DMS 273 treated with DMSO at 0.1 percent for 48 hours (cell line): ENCODE results near the gene FAM170B.

Experiments
- DNase-seq: peaks from one replicate; lab custom pipeline; 2025; lab: John Stamatoyannopoulos, UW

FAM170B gene

DNA sequence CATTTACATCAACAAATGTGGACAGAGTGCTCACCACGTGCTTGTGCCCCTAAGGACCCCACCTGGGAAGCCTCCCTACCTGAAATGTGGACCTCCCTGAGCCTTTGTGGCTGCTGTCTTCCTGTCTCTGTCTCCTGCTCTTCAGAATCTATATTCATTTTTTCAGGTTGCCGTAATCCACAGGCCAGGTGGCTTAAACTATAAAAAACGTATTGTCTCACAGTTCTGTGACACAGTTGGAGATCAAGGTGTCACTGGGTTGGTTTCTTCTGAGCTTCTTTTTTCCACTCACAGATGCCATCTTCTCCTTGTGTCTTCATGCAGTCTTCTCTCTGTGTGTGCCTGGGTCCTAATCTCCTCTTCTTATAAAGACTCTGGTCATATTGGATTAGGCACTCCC, 12.9 kb downstream of the FAM170B start:
- no peak for DNase-seq

DNA sequence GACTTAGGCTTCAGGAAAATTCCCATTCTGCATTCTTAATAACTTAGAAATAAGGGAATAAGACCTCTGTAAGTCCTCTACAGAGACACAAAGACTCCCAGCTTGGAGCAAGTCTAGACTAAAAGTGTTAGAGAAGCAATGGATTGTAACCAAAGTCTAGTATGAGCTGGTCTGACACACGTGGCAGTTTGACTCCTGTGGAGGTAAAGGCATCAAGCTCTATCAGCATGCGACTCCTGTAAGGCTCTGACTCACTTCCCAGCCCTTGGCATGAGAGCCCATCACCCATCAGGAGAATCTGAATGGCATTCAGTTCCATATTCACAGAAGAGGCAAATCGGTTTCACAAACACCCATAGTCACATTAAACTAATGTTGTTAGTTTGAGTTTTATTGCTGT, 14.1 kb downstream of the FAM170B start:
- DNase-seq, result no peak

DNA sequence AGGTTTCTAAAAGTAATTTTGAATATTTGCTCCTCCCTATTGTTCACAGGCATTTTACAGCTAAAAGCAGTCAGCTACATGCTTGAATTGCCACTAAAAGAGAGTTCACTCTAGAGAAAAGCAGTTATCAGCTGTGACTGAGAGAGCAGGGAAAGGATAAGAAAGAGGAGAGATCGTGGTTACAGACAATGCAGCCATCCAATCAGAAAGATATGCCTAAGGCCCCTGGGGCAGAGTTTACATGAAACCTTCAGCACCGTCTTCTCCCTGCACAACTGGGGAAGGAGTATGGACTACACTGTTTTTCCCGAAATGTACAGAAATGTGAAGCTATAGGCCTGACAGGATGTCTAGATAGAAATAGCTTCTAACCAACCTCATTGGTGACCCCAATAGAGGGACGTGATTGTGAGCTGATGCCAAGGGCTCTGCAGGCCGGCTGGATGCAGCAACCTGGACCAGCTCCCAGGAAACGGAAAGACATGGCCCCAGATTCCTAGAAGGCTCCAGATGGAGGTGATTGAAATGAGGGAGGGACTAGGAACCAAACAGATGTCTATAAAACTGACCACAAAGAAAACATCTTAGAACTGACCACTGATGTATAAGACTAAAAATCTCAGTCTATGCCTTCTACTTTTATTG, 15.3 kb downstream of the FAM170B start:
- no peak for DNase-seq

DNA sequence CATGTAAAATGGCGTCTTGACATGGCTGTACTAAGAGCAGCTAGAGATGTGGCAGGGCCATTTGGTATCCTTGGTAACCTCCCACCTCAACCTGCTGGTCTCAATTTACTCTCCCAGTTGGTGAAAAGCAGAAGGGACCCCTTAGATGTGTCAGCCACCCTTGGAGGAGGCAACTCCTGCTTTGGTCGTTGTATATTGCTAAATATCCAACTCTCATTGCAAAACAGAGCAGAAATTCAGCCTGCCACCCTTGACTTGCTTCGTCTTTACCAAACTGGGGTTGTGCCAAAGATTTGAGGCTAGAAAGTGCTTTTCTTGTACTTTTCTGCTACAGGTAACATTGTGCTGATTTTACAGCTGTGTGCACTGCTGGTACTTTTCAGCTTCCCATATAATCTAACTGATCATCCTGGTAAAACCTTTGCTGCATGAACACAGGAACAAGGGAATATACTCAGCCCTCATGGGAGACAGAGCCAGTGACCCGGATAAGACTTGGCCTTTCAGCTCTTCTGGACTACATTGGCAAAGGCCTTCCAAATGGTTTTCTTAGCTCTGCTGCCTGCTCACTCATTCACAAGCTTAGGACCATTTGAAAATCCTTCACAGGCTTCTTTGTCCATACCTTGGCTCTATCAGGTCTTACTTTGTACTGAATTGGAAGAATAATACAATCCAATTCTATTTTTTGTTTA, 16.3 kb downstream of the FAM170B start:
- DNase-seq, result no peak

DNA sequence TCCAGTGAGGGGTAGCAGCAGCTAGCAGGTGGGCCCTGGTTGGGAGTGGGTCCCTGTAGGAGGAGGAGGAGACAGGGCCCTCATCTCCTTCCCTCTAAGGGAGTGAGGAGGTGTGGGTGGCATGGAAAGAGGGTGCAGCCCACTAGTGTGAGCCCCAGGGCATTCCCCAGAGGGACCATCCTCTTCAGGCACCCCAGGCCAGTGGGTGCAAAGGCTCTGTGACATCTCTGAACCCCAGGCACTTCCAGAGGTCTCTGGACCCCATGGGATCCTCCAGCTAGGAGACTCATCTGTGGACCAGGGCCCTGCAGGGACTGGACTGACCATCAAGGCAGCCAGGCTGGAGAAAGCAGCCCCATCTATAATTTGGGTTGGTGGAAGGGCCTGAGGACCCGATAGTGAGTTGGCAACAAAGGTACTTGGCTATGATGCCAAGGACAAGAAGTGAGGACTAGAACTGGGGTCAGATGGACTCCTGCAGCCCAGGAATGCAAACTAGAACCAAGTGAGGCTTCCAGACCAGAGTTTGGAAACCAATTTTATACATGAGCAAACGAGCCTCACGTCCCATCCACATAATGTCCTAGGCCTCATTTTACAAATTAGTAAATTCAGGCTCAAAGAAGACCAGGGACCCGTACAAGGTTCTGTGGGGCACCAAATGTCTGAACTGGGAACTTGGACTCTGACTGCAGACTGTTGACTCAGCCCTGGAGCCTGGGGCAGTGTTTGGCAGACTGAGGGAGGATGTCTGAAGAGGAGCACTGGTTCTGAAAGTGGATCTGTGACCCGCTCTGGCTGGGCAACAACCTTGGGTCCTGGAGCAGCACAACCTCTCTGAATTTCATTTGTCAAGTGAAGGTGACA, 17.1 kb downstream of the FAM170B start:
- no peak for DNase-seq

DNA sequence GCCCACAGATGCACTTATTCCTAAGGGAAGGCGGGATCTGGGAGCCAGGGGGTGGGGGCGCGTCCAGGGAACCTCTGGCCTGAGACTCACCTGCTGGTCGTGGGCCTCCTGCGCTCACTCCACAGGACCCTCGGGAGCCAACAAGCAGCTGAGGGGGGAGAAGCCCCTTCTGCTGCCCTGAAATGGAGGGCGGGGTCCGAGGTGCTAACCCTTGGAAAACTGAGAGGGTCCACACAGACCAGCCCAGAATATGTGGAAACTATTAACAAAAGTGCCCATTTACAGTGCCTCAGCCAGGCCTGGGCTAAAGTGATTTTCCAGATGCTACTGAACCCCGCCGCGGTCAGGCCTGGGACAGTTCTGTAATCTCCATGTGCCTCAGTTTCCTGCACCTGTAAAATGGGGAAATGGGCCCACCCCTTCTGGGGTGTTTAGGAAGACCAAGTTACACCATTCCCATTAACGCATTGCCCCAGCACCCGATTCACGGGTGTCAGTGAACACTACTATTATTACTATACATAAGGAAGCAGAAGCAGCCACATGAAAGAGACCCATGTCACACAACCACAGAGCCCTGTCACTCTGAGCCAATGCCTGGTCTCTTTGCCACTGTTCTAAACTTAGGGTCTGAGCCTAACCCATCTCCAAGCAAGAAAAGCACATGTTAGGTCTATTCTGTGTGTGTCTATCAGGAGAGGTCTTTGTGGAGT, 17.9 kb downstream of the FAM170B start:
- no peak for DNase-seq

DNA sequence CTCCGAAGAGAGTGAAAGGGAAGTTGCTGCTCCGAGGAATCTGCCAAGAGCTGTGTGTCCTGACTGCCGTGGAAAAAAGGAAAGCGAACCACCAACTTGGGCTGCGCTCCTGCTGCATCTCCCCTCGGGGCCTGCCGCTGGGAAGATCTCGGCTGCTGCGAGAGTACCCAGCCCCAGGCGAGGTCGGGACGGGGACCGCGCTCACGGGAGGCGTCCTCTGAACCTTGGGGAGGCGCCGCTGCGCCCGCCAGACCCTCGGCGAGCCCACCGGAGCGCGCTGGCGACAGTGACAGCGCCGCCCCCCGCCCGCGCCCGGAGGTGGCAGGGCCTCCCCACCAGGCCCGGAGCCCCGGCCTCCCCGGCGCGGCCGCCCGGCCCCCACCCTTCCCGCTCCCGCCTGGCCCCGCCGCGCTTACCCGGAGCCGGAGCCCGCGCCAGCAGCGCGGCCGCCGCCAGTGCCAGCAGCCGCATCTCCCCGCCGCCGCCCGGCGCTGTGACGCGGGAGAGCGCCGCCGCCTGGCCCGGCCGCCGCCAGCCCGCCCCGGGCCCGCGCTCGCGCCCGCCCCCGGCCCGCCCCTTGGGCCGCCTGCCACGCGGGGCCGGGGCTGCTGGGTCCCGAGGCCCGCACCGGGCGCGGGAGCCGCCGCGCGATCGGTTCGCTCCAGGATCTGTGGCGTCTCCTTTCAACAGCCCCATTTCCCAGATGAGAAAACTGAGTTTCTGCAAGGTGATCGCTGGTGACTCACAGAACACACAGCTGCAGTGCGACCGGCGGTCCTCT, 18.6 kb downstream of the FAM170B start, which contains the start of gene VSTM4:
Gene VSTM4 (minus strand): TSS at position 508 of the 781 bp plus-strand sequence. CDS start 37 bp downstream, at position 471.
- DNase-seq, result no peak

DNA sequence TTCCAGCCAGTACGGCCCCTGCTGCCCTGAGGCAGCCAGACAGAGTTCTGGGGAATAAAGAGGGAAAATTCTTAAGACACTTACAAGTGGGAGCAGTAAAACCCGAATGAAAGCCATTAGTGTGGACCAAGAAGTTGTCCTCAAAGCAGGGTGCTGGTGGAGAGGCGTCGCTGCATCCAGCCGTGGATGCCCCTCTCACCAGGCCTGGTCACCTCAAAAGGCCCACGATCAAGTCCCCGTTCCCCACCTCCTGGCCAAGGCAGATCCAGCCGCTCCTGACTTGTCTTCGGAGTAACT, 19.2 kb downstream of the FAM170B start:
- DNase-seq, result no peak

DNA sequence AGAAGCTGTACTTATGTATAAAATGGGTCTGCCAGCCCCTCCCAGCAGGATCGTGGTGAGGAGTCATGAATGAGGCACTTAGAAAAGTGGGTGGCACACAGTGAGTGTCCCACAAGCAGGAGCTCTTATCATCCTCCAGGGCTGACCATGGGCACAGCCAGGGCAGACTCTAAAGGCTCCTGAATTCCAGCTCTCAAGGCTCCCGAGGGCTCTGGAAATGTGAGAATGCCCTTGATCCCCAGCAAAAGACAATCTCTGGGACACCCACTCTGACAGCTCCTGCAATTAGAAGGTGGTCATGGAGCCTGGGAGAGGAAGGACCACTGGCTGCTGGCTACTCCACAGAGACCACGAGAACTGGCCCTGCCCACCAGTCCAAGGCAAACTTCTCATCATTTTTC, 20.1 kb downstream of the FAM170B start:
- DNase-seq, result no peak

DNA sequence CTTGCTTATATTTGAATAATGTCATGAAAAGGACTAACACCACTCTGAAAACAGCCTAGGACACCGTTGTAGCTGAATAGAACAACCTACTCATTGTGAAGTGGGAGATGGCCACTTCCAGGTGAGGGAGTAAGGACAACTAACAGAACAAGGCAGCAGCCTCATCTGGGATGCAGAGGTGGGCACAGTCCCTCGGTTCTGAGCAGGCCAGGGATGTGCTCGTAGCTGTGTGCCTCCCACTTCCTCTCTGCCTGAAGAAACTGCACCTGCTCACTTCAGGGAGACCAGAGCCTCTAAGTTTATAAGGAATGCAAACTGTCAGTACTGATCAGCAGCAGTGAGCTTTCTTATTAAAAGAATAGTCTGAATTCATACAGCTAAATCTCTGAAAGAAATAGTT, 21.0 kb downstream of the FAM170B start:
- no peak for DNase-seq

DNA sequence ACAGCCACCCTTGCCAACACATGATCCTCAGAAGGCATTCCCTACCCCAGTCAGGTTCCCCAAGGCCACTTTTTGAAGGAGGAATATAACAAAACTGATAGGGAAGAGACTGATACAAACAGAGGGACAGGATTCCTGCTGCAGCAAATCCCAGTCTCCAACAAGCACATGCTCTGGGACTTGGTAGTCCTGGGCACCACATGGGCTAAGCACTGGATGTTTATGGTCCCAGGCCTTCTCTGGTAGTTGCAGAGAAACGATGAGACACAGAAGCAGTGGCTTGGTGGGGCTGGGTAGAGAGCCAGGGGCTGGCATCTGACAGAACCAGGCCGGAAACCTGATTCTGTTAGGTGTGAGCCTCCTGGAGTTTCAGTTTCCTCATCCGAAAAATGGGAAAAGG, 21.7 kb downstream of the FAM170B start:
- no peak for DNase-seq

DNA sequence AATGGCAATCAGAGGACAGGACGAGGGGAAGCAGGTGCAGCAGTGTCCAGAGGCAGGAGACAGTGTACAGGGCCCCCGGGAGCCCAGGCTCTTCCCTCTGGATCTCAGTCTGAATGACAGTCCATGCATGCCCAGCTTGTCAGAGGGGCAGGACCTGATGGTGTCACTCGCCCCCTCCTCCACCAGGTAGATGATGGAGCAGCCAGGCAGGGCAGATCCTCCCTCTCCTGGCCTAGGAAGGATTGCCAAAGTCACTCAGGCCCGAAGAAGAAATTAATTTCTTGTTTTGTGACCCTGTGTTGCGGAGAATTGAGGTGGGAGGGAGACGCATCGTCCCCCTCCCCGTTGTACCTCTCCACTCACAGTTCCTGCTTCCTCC, 22.5 kb downstream of the FAM170B start:
- no peak for DNase-seq

DNA sequence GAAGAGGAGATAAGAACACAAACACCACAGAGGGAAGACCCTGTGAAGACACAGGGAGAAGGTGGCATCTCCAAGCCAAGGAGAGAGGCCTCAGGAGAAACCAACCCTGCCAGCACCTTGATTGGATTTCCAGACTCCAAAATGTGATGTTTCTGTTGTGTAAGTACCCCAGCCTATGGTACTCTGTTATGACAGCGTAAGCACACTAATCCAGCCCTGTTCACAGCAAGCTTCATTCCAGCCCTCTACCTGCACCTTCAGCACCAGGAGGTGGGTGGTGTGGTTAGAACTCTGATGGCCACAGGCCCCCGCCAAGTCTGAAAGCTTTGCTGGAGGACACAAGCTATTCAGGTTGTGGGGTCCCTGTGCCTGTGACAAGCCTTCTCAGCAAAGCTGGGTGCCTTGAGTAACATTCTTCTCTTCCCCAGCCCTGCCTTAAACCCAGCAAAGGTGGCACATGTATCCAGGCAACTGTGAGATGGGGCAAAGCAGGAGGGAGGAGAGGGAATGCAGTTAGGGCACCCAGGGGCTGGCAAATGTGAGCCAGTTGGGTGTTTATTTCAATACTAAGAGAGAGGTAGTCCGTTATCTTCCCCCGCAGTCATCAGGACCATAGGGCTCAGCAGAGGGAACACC, 23.0 kb downstream of the FAM170B start:
- no peak for DNase-seq

DNA sequence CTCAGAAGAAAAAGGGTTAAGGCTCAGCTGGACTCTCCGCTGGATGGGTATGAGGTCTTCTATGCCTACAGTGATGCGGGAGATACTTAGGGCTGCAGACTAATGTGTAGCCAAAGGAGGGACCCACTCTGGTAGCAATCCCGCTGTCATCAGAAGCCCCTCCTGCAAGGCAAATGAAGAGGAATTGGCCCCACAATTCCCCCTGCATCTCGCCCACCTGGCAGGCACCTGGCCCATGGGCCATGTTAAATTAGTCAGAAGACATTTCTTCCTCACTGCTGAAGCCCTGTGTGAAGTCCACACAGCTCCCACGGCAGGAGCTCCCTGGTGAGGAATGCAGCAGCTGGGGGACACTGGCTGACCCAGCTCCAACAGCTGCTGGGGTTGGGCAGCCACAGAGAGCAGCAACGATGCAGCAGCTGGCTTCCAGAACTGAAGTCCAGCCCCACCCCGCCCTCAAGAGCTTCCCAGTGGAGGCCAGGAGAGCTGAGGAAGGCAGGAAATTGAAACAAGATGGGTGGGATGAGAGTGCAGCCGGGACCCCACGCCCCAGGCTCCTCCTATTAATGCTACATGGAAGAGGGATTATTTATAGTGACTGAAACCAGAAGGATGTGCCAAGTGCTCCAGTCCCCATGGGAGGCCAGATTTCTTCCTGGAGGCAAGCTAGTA, 24.0 kb downstream of the FAM170B start:
- DNase-seq, result no peak

DNA sequence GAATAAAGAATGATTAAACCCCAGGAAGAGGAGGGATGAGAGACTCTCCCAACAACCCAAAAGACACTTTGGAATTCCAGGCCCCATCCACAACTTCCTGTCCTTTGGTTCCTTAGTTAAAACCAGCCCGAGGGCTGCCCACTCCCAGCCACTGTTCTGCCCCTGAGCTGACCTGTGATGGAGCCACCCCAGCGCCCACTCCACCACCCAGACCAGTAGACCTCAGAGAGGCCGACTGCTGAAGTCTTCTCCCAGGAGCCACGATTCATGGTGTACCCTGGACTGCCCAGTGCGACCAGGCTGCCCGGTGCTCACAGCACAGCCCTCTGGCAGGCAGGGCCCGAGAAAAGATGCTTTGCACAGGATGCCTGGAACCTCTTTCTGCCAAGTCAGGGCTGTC, 25.2 kb downstream of the FAM170B start:
- DNase-seq, result no peak

DNA sequence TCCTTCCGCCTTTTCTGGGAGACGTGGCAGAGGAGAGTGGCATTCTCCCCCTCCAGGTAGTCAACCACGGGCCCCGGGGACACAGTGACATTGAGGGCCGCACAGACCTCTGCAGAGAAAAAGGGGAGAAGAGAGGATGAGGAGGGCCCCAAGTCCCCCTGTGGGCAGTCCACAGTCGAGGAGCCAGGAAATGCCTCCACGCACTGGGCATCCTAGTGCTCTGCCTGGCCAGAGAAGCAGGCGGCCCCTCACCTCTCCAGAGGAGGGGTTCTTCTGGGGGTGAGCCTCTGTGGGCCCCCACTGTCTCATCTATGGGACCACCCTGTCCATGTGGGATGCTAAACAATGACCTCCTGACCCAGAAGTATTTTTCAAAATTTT, 25.9 kb downstream of the FAM170B start:
- DNase-seq, result no peak

DNA sequence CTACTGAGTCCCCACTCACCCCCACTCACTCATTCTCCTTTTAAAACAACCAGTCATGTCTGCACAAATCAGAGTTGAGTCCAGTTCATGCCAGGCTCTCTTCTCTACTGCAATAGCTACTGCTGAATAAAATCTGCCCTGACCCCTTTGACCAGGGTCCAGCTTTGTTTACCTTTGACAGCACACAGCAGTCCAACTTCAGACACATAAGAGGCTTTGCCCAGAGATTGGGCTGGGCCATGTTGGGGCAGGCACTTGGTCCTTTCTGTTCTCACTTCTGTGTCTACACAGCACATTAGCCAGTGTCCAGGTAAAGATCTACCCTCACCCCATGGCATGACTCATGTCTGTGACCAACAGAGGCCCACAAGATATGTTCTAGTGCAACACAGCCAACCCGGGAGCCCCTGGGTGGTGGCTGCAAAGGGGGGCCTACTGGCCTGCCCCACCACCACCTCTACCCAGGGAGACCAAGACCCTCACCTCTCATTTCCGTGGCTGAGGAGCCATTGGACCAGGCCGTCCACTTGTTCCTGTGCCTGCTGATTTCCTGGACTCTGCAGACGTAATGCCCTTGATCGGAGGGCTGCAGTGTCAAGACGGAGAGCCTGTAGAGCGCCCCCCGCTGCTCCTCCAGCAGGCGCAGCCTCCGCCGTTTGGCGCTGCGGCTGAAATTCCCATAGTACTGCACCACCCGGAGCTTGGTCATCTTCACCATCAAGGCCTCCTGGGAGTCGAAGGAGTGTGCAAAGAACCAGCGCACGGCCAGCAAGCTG, 26.5 kb downstream of the FAM170B start:
- DNase-seq, result no peak

DNA sequence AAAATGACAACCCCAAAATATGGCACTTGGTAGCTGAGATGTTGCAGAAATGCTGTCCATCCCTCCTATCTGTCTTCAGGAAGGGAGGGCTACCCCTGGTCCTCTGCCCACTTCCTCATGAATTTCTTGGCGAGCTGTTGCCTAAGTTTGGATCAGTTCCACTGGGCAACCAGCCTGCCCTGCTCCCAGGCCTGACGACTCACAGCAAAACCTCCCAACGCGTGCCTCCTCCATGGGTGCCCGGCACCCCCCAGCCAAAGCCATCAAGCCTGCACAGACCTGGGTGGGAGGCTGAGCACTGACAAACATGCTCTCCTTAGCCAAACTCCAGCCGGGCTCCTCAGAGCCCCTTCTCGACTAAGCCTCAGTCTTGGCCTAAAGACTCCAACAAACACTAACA, 27.4 kb downstream of the FAM170B start:
- no peak for DNase-seq

DNA sequence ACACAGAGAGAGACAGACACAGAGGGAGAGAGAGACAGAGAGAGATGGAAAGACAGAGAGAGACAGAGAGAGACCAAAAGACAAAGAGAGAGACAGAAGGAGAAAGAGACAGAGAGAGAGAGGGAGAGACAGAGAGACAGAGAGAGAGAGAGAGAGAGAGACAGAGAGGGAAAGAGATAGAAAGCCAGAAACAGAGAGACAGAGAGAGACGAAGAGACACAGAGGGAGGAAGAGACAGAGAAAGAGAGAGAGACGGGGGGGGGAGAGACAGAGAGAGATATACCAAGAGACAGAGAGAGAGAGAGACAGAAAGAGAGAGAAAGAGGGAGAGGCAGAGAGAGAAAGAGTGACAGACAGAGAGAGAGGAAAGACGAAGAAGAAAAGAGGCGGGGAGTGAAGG, 28.7 kb downstream of the FAM170B start:
- DNase-seq, result no peak

DNA sequence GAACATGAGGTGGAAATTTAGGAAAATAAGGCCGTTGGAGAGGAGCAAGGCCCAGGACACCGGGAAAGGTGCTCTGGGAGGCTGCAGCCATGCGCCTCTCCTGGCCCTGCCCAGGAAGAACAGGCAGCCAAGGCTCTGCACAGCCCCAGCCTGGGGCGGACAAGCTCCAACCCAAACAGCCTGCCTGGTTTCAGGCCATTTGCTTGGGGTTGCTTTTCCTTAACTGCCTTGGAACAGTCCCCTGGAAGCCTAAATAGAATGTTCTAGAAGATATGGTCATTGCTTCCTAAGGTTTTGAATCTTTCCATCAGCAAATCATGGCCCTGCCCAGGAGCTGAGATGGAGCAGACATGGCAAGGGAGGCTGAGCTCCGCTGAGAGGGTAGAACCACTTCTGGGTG, 29.5 kb downstream of the FAM170B start:
- DNase-seq, result no peak
